SU-DHL-6 (cell line): ENCODE measurements around the gene FBXO5.

Source experiments
- H2AFZ ChIP-seq: fragments of 200-600 bp; sonication (generic); 2 replicates; pipeline ENCODE4 v1.6.1; 2014; ENCODE audit warnings: low read depth, mild to moderate bottlenecking, moderate library complexity, mixed read lengths, antibody characterized with exemption, low read length; ENCODE audit not compliant: severe bottlenecking
- H3F3A ChIP-seq: fragments of 200-600 bp; shearing (Covaris generic); 2 replicates; pipeline ENCODE4 v1.6.0; 2016; ENCODE audit warnings: antibody characterized with exemption, mild to moderate bottlenecking; ENCODE audit not compliant: insufficient read depth
- H3K27ac ChIP-seq: fragments of 200-600 bp; sonication (generic); 2 replicates; pipeline ENCODE4 v1.5.1; 2016; ENCODE audit warnings: low read depth, mild to moderate bottlenecking, low read length, moderate library complexity, mixed read lengths
- H3K27me3 ChIP-seq: fragments of 200-600 bp; sonication (generic), shearing (Covaris generic); 2 replicates; pipeline ENCODE4 v1.6.0; 2014; ENCODE audit warnings: mild to moderate bottlenecking, low read length
- H3K36me3 ChIP-seq: fragments of 200-600 bp; sonication (generic); 2 replicates; pipeline ENCODE4 v1.6.1; 2014; ENCODE audit warnings: mild to moderate bottlenecking, low read length, mixed read lengths
- H3K4me2 ChIP-seq: fragments of 300-600, 200-600 bp; shearing (Covaris generic), sonication (generic); 2 replicates; pipeline ENCODE4 v1.6.0; 2014; ENCODE audit warnings: low read length, low read depth, mild to moderate bottlenecking; ENCODE audit not compliant: poor library complexity, severe bottlenecking
- H3K4me3 ChIP-seq: fragments of 200-600 bp; sonication (generic); 2 replicates; pipeline ENCODE4 v1.5.1; 2014; ENCODE audit warnings: antibody characterized with exemption, low read length, mild to moderate bottlenecking, mixed read lengths; ENCODE audit not compliant: insufficient read depth, poor library complexity, severe bottlenecking
- H3K79me2 ChIP-seq: fragments of 200-600 bp; sonication (generic); 2 replicates; pipeline ENCODE4 v1.6.1; 2014; ENCODE audit warnings: mild to moderate bottlenecking, low read length, moderate library complexity; ENCODE audit not compliant: insufficient read depth
- H3K9ac ChIP-seq: fragments of 200-600 bp; sonication (generic); 2 replicates; pipeline ENCODE4 v1.7.0; 2014; ENCODE audit warnings: mild to moderate bottlenecking, low read length
- H3K9me2 ChIP-seq: fragments of 200-600 bp; sonication (generic); replicated peaks from 2 replicates; pipeline ENCODE4 v1.6.1; 2014; ENCODE audit warnings: low read length; ENCODE audit not compliant: insufficient read depth
- H3K9me3 ChIP-seq: fragments of 200-600 bp; sonication (generic); 2 replicates; pipeline ENCODE4 v1.6.1; 2014; ENCODE audit warnings: low read length, mixed read lengths; ENCODE audit not compliant: insufficient read depth
- H4K20me1 ChIP-seq: fragments of 200-600 bp; sonication (generic); 2 replicates; pipeline ENCODE4 v1.6.1; 2014; ENCODE audit warnings: low read depth, mild to moderate bottlenecking, antibody characterized with exemption, low read length, moderate library complexity, mixed read lengths
- CTCF ChIP-seq: fragments of 200-600 bp; sonication (generic); IDR thresholded peaks from one replicate; pipeline ENCODE4 v1.5.1; 2017; ENCODE audit warnings: antibody characterized with exemption, mild to moderate bottlenecking, low read length, moderate library complexity; ENCODE audit not compliant: insufficient read depth, poor library complexity, severe bottlenecking
- EZH2phosphoT487 ChIP-seq: fragments of 200-600 bp; sonication (generic), shearing (Covaris generic); conservative IDR thresholded peaks from 2 replicates; pipeline ENCODE4 v1.6.1; 2018; ENCODE audit warnings: mild to moderate bottlenecking, antibody characterized with exemption, low read length, moderate library complexity, mixed read lengths

FBXO5 gene

GRCh38 chr6:152946995-152947394 lies 35.8 kb downstream of the FBXO5 start:
- Histone ChIP-seq H3K36me3 (no peaks in the 10 kb centered on the region), H3K9me2 (no peaks in the 10 kb centered on the region), H3F3A (no peaks in the 10 kb centered on the region), H3K27me3 (no peaks in the 10 kb centered on the region), H2AFZ (no peak overlapping the region), H3K4me3 (no peak overlapping the region), H3K9me3 (no peaks in the 10 kb centered on the region), H4K20me1 (no peaks in the 10 kb centered on the region), H3K4me2 (no peak overlapping the region), H3K79me2 (no peaks in the 10 kb centered on the region), H3K27ac (no peak overlapping the region), H3K9ac (no peak overlapping the region)
- TF ChIP-seq EZH2phosphoT487 = no peak
- TF ChIP-seq CTCF = no peak

GRCh38 chr6:152946484-152946883 lies 36.4 kb downstream of the FBXO5 start:
- no peaks in the 10 kb centered on the region for H3K79me2 ChIP-seq
- no peak overlapping the region for H3K9ac ChIP-seq
- H3K4me3 ChIP-seq = no peak overlapping the region
- no peaks in the 10 kb centered on the region for H3K27me3 ChIP-seq
- H2AFZ ChIP-seq = no peak overlapping the region
- TF ChIP-seq EZH2phosphoT487 (no peak), CTCF (no peak)
- H3K9me2 ChIP-seq = no peaks in the 10 kb centered on the region
- no peaks in the 10 kb centered on the region for H4K20me1 ChIP-seq
- no peaks in the 10 kb centered on the region for H3F3A ChIP-seq
- H3K4me2 ChIP-seq = no peak overlapping the region
- H3K9me3 ChIP-seq = no peaks in the 10 kb centered on the region
- H3K27ac ChIP-seq = no peak overlapping the region
- no peaks in the 10 kb centered on the region for H3K36me3 ChIP-seq

GRCh38 chr6:152943260-152943897 lies 39.5 kb downstream of the FBXO5 start:
- H2AFZ ChIP-seq = no peak overlapping the region
- H4K20me1 ChIP-seq = no peaks in the 10 kb centered on the region
- no peaks in the 10 kb centered on the region for H3K9me3 ChIP-seq
- no peak for TF ChIP-seq CTCF
- TF ChIP-seq EZH2phosphoT487 = no peak
- H3K27me3 ChIP-seq = no peaks in the 10 kb centered on the region
- no peak overlapping the region for H3K4me3 ChIP-seq
- H3K9me2 ChIP-seq = no peaks in the 10 kb centered on the region
- H3F3A ChIP-seq = no peaks in the 10 kb centered on the region
- H3K27ac ChIP-seq = no peak overlapping the region
- no peaks in the 10 kb centered on the region for H3K36me3 ChIP-seq
- no peak overlapping the region for H3K9ac ChIP-seq
- H3K79me2 ChIP-seq = no peaks in the 10 kb centered on the region
- no peak overlapping the region for H3K4me2 ChIP-seq
